ENCODE measurements around the gene ACER3. TPM values are rescaled to one million over a fixed set of nuclear protein-coding genes. Genes with fewer than 3 reads are reported as not detected.

The ACER3 gene
- total and polyA plus RNA-seq, 4 donors: 1.9 to 5.9 (median 4.2) TPM

GRCh38 chr11:76947800-76948199, 87.1 kb downstream of the ACER3 start:
- no peak overlapping the region for H3K27ac ChIP-seq (ENCODE audit: low read depth in 1 of 2, low read length in 2 of 2)
- H3K4me1 ChIP-seq (ENCODE audit: control insufficient read depth in 4 of 4, insufficient read depth in 4 of 4, low read length in 3 of 4): no peaks in the 10 kb centered on the region
- H3K9ac ChIP-seq (ENCODE audit: low read depth in 1 of 2, low read length in 2 of 2): no peak overlapping the region
- H3K27me3 ChIP-seq (ENCODE audit: control insufficient read depth in 4 of 4, insufficient read depth in 4 of 4, low read length in 3 of 4): no peaks in the 10 kb centered on the region
- H3K9me3 ChIP-seq (ENCODE audit: control insufficient read depth in 4 of 4, low read length in 3 of 4): no peaks in the 10 kb centered on the region
- DNase-seq (ENCODE audit: low spot score): no peak
- 95% methylated on average over 3 of the region's 3 CpGs for WGBS
- TF ChIP-seq HNF4G (IDR thresholded peaks at IDR 0.05): no peak
- no peak for TF ChIP-seq EGR1 (IDR thresholded peaks at IDR 0.05; ENCODE audit: low read depth in 2 of 2)
- TF ChIP-seq, protein P1, sequence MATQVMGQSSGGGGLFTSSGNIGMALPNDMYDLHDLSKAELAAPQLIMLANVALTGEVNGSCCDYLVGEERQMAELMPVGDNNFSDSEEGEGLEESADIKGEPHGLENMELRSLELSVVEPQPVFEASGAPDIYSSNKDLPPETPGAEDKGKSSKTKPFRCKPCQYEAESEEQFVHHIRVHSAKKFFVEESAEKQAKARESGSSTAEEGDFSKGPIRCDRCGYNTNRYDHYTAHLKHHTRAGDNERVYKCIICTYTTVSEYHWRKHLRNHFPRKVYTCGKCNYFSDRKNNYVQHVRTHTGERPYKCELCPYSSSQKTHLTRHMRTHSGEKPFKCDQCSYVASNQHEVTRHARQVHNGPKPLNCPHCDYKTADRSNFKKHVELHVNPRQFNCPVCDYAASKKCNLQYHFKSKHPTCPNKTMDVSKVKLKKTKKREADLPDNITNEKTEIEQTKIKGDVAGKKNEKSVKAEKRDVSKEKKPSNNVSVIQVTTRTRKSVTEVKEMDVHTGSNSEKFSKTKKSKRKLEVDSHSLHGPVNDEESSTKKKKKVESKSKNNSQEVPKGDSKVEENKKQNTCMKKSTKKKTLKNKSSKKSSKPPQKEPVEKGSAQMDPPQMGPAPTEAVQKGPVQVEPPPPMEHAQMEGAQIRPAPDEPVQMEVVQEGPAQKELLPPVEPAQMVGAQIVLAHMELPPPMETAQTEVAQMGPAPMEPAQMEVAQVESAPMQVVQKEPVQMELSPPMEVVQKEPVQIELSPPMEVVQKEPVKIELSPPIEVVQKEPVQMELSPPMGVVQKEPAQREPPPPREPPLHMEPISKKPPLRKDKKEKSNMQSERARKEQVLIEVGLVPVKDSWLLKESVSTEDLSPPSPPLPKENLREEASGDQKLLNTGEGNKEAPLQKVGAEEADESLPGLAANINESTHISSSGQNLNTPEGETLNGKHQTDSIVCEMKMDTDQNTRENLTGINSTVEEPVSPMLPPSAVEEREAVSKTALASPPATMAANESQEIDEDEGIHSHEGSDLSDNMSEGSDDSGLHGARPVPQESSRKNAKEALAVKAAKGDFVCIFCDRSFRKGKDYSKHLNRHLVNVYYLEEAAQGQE (IDR thresholded peaks at IDR 0.05): no peak
- TF ChIP-seq NR2F2 (IDR thresholded peaks at IDR 0.05): no peak
- TF ChIP-seq GABPA (IDR thresholded peaks at IDR 0.05 in 1 of 2, conservative IDR thresholded peaks at IDR 0.05 in 1 of 2): no peak
- no peak for TF ChIP-seq ATF3 (IDR thresholded peaks at IDR 0.05)
- no peak for TF ChIP-seq RXRA (IDR thresholded peaks at IDR 0.05)
- no peak for TF ChIP-seq FOXA1 (IDR thresholded peaks at IDR 0.05)
- no peak for TF ChIP-seq FOXA2 (IDR thresholded peaks at IDR 0.05)
- TF ChIP-seq, protein P2, sequence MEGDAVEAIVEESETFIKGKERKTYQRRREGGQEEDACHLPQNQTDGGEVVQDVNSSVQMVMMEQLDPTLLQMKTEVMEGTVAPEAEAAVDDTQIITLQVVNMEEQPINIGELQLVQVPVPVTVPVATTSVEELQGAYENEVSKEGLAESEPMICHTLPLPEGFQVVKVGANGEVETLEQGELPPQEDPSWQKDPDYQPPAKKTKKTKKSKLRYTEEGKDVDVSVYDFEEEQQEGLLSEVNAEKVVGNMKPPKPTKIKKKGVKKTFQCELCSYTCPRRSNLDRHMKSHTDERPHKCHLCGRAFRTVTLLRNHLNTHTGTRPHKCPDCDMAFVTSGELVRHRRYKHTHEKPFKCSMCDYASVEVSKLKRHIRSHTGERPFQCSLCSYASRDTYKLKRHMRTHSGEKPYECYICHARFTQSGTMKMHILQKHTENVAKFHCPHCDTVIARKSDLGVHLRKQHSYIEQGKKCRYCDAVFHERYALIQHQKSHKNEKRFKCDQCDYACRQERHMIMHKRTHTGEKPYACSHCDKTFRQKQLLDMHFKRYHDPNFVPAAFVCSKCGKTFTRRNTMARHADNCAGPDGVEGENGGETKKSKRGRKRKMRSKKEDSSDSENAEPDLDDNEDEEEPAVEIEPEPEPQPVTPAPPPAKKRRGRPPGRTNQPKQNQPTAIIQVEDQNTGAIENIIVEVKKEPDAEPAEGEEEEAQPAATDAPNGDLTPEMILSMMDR (IDR thresholded peaks at IDR 0.05; ENCODE audit: low read depth, low read length, missing input control): no peak
- TF ChIP-seq ZBTB33 (IDR thresholded peaks at IDR 0.05): no peak
- no peak for TF ChIP-seq HNF4A (conservative IDR thresholded peaks at IDR 0.05)
- no peak for TF ChIP-seq TAF1 (conservative IDR thresholded peaks at IDR 0.05)
- TF ChIP-seq YY1 (IDR thresholded peaks at IDR 0.05): no peak
- TF ChIP-seq, protein P3, sequence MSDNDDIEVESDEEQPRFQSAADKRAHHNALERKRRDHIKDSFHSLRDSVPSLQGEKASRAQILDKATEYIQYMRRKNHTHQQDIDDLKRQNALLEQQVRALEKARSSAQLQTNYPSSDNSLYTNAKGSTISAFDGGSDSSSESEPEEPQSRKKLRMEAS (IDR thresholded peaks at IDR 0.05): no peak
- TF ChIP-seq JUND (IDR thresholded peaks at IDR 0.05): no peak
- no peak for TF ChIP-seq SP1 (IDR thresholded peaks at IDR 0.05)
- TF ChIP-seq RAD21 (IDR thresholded peaks at IDR 0.05): no peak
- H3K36me3 ChIP-seq (ENCODE audit: control insufficient read depth in 4 of 4, insufficient read depth in 3 of 4, low read depth in 1 of 4, low read length in 3 of 4): no peaks in the 10 kb centered on the region
- no peak overlapping the region for H3K4me3 ChIP-seq (ENCODE audit: low read depth in 1 of 3, low read length in 3 of 3)

Data from liver (tissue), 9 donors.